Ovary (tissue), 3 donors: Measurements from ENCODE around the gene DNM2.

Experiments used
- EP300 ChIP-seq: sonication (generic); formaldehyde crosslinking; IDR thresholded peaks from one replicate; pipeline ENCODE4 v1.6.1; 2017; ENCODE audit warnings: antibody characterized with exemption
- POLR2A ChIP-seq: fragments of 450-650 bp; IDR thresholded peaks from one replicate; pipeline ENCODE4 v1.6.1; 2017; ENCODE audit warnings: antibody characterized with exemption, mild to moderate bottlenecking, moderate library complexity
- TF ChIP-seq, protein P1 (sequence below), 3 donors: fragments of 450-650 bp in 2 of 3; fragments of 200-600 bp in 1 of 3; IDR thresholded peaks; one replicate each; pipeline versions ENCODE4 v1.5.1 to v1.8.0; 2016 to 2022; ENCODE audit warnings: antibody characterized with exemption in 3 of 3, mild to moderate bottlenecking in 1 of 3
- donor health status: DM: no; HTN: no; CAD: no.

DNA sequence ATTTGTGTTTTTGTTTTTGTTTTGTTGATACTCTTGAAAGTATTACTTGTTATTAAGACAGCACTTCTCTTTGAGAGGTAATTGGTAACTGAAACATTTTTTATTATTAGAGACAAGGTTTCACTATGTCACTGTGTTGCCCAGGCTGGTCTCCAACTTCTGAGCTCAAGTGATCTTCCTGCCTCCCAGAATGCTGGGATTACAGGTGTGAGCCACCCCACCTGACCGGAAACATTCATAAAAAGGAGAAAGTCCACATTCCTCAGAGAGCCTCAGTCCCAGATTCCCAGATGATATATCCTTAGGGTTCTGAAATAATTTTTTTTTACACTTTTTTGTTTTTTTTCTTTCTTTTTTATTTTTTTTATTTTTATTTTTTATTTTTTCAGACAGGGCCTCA is 156.1 kb downstream of the DNM2 start:
- TF ChIP-seq EP300 = no peak
- TF ChIP-seq, protein P1, sequence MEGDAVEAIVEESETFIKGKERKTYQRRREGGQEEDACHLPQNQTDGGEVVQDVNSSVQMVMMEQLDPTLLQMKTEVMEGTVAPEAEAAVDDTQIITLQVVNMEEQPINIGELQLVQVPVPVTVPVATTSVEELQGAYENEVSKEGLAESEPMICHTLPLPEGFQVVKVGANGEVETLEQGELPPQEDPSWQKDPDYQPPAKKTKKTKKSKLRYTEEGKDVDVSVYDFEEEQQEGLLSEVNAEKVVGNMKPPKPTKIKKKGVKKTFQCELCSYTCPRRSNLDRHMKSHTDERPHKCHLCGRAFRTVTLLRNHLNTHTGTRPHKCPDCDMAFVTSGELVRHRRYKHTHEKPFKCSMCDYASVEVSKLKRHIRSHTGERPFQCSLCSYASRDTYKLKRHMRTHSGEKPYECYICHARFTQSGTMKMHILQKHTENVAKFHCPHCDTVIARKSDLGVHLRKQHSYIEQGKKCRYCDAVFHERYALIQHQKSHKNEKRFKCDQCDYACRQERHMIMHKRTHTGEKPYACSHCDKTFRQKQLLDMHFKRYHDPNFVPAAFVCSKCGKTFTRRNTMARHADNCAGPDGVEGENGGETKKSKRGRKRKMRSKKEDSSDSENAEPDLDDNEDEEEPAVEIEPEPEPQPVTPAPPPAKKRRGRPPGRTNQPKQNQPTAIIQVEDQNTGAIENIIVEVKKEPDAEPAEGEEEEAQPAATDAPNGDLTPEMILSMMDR (IDR thresholded peaks at IDR 0.05) = no peak
- no peak for TF ChIP-seq POLR2A
